Measurements from ENCODE around the gene SEMA4D.
A peak's percentile ranks its signal among the peaks of the same experiment; 100 is the strongest.

SEMA4D gene

DNA sequence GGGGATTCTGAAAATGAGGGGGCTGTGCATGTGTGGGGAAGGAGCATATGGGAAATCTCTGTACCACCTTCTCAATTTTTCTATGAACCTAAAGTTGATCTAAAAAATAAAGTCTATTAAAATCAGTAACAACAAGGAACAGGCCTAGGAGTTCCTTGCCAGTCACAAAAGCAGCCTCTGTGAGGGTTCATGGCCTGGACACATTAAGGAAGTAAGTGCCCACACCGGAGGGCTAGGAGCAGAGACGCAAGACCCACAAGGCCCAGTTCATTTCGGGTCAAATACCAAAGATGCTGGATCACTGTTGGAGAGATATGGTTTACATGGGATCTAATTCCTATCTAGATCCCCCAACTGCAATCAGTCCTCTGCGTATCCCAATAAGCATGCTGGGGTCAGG is 88.4 kb downstream of the SEMA4D start:
- Histone ChIP-seq H3K4me3 (ENCODE audit: low read length, poor library complexity, severe bottlenecking) (peak overlapping the region; percentile 66), H3K79me2 (ENCODE audit: insufficient read depth, low read length) (peaks cover 96% of the 10 kb centered on the region), H3F3A (ENCODE audit: low read depth) (peaks cover 15% of the 10 kb centered on the region; the same call in 1 of the 2 replicates), H2AFZ (ENCODE audit: low read length) (no peak overlapping the region), H3K4me1 (ENCODE audit: insufficient read depth, low read length, poor library complexity, severe bottlenecking) (peaks cover 68% of the 10 kb centered on the region), H3K27me3 (ENCODE audit: insufficient read depth, low read length, poor library complexity, severe bottlenecking) (no peaks in the 10 kb centered on the region), H3K9ac (ENCODE audit: low read depth, low read length, poor library complexity, severe bottlenecking) (peak overlapping the region; percentile 67), H3K36me3 (ENCODE audit: insufficient read depth, low read length) (peaks cover 69% of the 10 kb centered on the region; the same call in 1 of the 2 replicates), H3K9me3 (ENCODE audit: insufficient read depth, low read depth, low read length) (no peaks in the 10 kb centered on the region), H3K4me2 (ENCODE audit: low read depth, low read length, poor library complexity, severe bottlenecking) (peak overlapping the region; percentile 83), H4K20me1 (ENCODE audit: insufficient read depth, low read length, poor library complexity, severe bottlenecking) (peaks cover 48% of the 10 kb centered on the region), H3K9me2 (replicated peaks; ENCODE audit: low read depth, low read length) (no peaks in the 10 kb centered on the region)
- no peak for TF ChIP-seq EZH2phosphoT487 (IDR thresholded peaks at IDR 0.05; ENCODE audit: borderline replicate concordance)

DNA sequence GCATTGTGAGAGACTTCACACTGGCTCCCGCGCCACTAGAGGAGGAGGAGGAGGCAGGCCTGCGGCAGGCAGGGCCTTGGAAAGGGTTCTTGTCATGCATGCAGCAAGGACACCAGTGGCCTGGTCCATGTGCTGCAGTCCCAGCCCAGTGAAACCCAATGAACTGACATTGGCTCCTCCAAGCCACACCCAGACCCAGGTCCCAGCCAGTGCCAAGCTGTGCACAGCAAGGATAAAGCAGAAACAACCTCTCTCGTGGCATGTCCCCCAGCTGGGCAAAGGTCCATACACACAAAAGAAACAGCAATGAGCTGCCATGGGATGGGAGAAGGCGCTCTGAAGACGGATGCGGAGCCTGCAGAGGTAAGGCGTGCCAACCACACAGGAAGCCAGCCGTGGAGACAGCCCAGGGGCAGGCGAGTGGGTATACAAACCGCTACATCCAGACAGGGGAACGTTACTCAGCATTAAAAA is 89.2 kb downstream of the SEMA4D start:
- H3K4me2 ChIP-seq (ENCODE audit: low read depth, low read length, poor library complexity, severe bottlenecking) = peak overlapping the region; percentile 83
- H3F3A ChIP-seq (ENCODE audit: low read depth) = peaks cover 15% of the 10 kb centered on the region; the same call in 1 of the 2 replicates

DNA sequence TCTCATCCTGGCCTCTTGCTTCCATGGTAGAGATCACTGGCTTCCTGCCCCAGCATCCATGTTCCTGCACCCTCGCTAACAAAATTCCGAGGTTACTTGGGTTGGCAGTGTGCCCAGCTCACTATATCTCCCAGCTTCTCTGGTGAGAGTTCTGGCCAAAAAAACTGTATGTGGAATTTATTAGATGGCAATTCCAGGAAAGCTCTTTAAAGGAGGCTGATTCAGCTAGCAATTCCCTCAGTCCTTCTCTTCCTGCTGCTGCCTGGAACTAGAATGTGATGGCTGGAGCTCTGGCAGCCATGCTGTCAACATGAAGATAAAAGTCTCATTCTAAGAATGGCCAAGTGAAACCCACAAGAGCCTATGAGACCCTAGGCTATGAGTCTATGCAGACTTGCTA is 90.8 kb downstream of the SEMA4D start:
- Histone ChIP-seq H3F3A (ENCODE audit: low read depth) (peaks cover 15% of the 10 kb centered on the region; the same call in 1 of the 2 replicates), H3K27me3 (ENCODE audit: insufficient read depth, low read length, poor library complexity, severe bottlenecking) (no peaks in the 10 kb centered on the region), H3K4me3 (ENCODE audit: low read length, poor library complexity, severe bottlenecking) (no peak overlapping the region), H3K9ac (ENCODE audit: low read depth, low read length, poor library complexity, severe bottlenecking) (peak overlapping the region; percentile 33), H3K4me1 (ENCODE audit: insufficient read depth, low read length, poor library complexity, severe bottlenecking) (peaks cover 64% of the 10 kb centered on the region), H4K20me1 (ENCODE audit: insufficient read depth, low read length, poor library complexity, severe bottlenecking) (peaks cover 39% of the 10 kb centered on the region), H3K4me2 (ENCODE audit: low read depth, low read length, poor library complexity, severe bottlenecking) (peak overlapping the region; percentile 36), H3K36me3 (ENCODE audit: insufficient read depth, low read length) (peaks cover 69% of the 10 kb centered on the region; the same call in 1 of the 2 replicates), H2AFZ (ENCODE audit: low read length) (no peak overlapping the region), H3K9me3 (ENCODE audit: insufficient read depth, low read depth, low read length) (no peaks in the 10 kb centered on the region), H3K9me2 (replicated peaks; ENCODE audit: low read depth, low read length) (no peaks in the 10 kb centered on the region), H3K79me2 (ENCODE audit: insufficient read depth, low read length) (peaks cover 78% of the 10 kb centered on the region)
- TF ChIP-seq EZH2phosphoT487 (IDR thresholded peaks at IDR 0.05; ENCODE audit: borderline replicate concordance) = no peak
- TF ChIP-seq, protein P1, sequence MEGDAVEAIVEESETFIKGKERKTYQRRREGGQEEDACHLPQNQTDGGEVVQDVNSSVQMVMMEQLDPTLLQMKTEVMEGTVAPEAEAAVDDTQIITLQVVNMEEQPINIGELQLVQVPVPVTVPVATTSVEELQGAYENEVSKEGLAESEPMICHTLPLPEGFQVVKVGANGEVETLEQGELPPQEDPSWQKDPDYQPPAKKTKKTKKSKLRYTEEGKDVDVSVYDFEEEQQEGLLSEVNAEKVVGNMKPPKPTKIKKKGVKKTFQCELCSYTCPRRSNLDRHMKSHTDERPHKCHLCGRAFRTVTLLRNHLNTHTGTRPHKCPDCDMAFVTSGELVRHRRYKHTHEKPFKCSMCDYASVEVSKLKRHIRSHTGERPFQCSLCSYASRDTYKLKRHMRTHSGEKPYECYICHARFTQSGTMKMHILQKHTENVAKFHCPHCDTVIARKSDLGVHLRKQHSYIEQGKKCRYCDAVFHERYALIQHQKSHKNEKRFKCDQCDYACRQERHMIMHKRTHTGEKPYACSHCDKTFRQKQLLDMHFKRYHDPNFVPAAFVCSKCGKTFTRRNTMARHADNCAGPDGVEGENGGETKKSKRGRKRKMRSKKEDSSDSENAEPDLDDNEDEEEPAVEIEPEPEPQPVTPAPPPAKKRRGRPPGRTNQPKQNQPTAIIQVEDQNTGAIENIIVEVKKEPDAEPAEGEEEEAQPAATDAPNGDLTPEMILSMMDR (conservative IDR thresholded peaks at IDR 0.05; ENCODE audit: low read length) = no peak

More for the DNA sequence above, 89.2 kb downstream of the SEMA4D start:
- Histone ChIP-seq H3K4me1 (ENCODE audit: insufficient read depth, low read length, poor library complexity, severe bottlenecking) (peaks cover 68% of the 10 kb centered on the region), H3K9ac (ENCODE audit: low read depth, low read length, poor library complexity, severe bottlenecking) (peak overlapping the region; percentile 67), H3K27me3 (ENCODE audit: insufficient read depth, low read length, poor library complexity, severe bottlenecking) (no peaks in the 10 kb centered on the region), H3K79me2 (ENCODE audit: insufficient read depth, low read length) (peaks cover 94% of the 10 kb centered on the region), H3K36me3 (ENCODE audit: insufficient read depth, low read length) (peaks cover 69% of the 10 kb centered on the region; the same call in 1 of the 2 replicates), H4K20me1 (ENCODE audit: insufficient read depth, low read length, poor library complexity, severe bottlenecking) (peaks cover 45% of the 10 kb centered on the region), H3K9me3 (ENCODE audit: insufficient read depth, low read depth, low read length) (no peaks in the 10 kb centered on the region), H3K4me3 (ENCODE audit: low read length, poor library complexity, severe bottlenecking) (peak overlapping the region; percentile 66), H3K9me2 (replicated peaks; ENCODE audit: low read depth, low read length) (no peaks in the 10 kb centered on the region), H2AFZ (ENCODE audit: low read length) (no peak overlapping the region)
- TF ChIP-seq EZH2phosphoT487 (IDR thresholded peaks at IDR 0.05; ENCODE audit: borderline replicate concordance) = no peak
- TF ChIP-seq, protein P1 (conservative IDR thresholded peaks at IDR 0.05; ENCODE audit: low read length) = no peak

GRCh38 chr9:89405826-89406225 is 92.1 kb downstream of the SEMA4D start:
- Histone ChIP-seq H4K20me1 (ENCODE audit: insufficient read depth, low read length, poor library complexity, severe bottlenecking) (peaks cover 31% of the 10 kb centered on the region), H3K27me3 (ENCODE audit: insufficient read depth, low read length, poor library complexity, severe bottlenecking) (no peaks in the 10 kb centered on the region), H3K4me3 (ENCODE audit: low read length, poor library complexity, severe bottlenecking) (no peak overlapping the region), H2AFZ (ENCODE audit: low read length) (no peak overlapping the region), H3K36me3 (ENCODE audit: insufficient read depth, low read length) (peaks cover 69% of the 10 kb centered on the region; the same call in 1 of the 2 replicates), H3K9ac (ENCODE audit: low read depth, low read length, poor library complexity, severe bottlenecking) (peak overlapping the region; percentile 8), H3K9me3 (ENCODE audit: insufficient read depth, low read depth, low read length) (no peaks in the 10 kb centered on the region), H3K4me1 (ENCODE audit: insufficient read depth, low read length, poor library complexity, severe bottlenecking) (peaks cover 63% of the 10 kb centered on the region), H3K4me2 (ENCODE audit: low read depth, low read length, poor library complexity, severe bottlenecking) (peak overlapping the region; percentile 36), H3K79me2 (ENCODE audit: insufficient read depth, low read length) (peaks cover 66% of the 10 kb centered on the region), H3K9me2 (replicated peaks; ENCODE audit: low read depth, low read length) (no peaks in the 10 kb centered on the region), H3F3A (ENCODE audit: low read depth) (peaks cover 15% of the 10 kb centered on the region; the same call in 1 of the 2 replicates)
- TF ChIP-seq, protein P1 (conservative IDR thresholded peaks at IDR 0.05; ENCODE audit: low read length) = no peak
- no peak for TF ChIP-seq EZH2phosphoT487 (IDR thresholded peaks at IDR 0.05; ENCODE audit: borderline replicate concordance)
